Prostate gland (tissue), 2 donors: ENCODE results near the gene ANXA4. TPM values are rescaled to one million over a fixed set of nuclear protein-coding genes. Genes with fewer than 3 reads are reported as not detected.
"Not testable (repeated sequence)": the region's sequence is repeated elsewhere in the genome, so short reads cannot be mapped to it uniquely, and the experiment has no call there.

Source experiments
- DNase-seq: peaks from one replicate; pipeline ENCODE4 v3.0.0-alpha.2; 2019; ENCODE audit warnings: low spot score
- H3K27ac ChIP-seq, 2 donors: fragments of 200-600 bp; sonication (generic); 2 replicates each; pipeline ENCODE4 v1.5.1; 2017 to 2019
- H3K27me3 ChIP-seq: fragments of 200-600 bp; sonication (generic); replicated peaks from 2 replicates; pipeline ENCODE4 v1.5.1; 2019; ENCODE audit not compliant: insufficient read depth
- H3K36me3 ChIP-seq, 2 donors: fragments of 200-600 bp; sonication (generic); 1 replicate in 1 of 2; 2 replicates in 1 of 2; pipeline versions ENCODE4 v1.5.1 to v1.8.1; 2017 to 2019
- H3K4me1 ChIP-seq: fragments of 200-600 bp; sonication (generic); replicated peaks from 2 replicates; pipeline ENCODE4 v1.5.1; 2019
- H3K4me3 ChIP-seq, 2 donors: fragments of 200-600 bp; sonication (generic); 2 replicates each; pipeline ENCODE4 v1.5.1; 2017 to 2019
- H3K9me3 ChIP-seq: fragments of 200-600 bp; sonication (generic); 2 replicates; pipeline ENCODE4 v1.5.1; 2017
- CTCF ChIP-seq, 4 experiments: fragments of 200-600 bp in 2 of 4; fragments of 450-650 bp in 2 of 4; sonication (generic) in 2 of 4; IDR thresholded peaks; 1 replicate in 3 of 4; 2 replicates in 1 of 4; pipeline ENCODE4 v1.5.1; 2016 to 2019; ENCODE audit warnings: antibody characterized with exemption in 4 of 4, mild to moderate bottlenecking in 2 of 4, moderate library complexity in 2 of 4
- POLR2A ChIP-seq: fragments of 450-650 bp; IDR thresholded peaks from one replicate; pipeline ENCODE4 v1.6.1; 2016; ENCODE audit warnings: antibody characterized with exemption, mild to moderate bottlenecking
- POLR2AphosphoS5 ChIP-seq: sonication (generic); formaldehyde crosslinking; IDR thresholded peaks from one replicate; pipeline ENCODE4 v1.6.1; 2017; ENCODE audit warnings: antibody characterized with exemption
- WGBS: methylation state at CpG from one replicate; pipeline ENCODE4 v1.1.5; 2018; 5-methylcytosine and 5-hydroxymethylcytosine counted together
- intact Hi-C: fragments of 100-400 bp; cut with DNase I; formaldehyde crosslinking; loops from one replicate; pipeline ENCODE4 v1.14.2; 2022
- total RNA-seq, 2 donors: library from RNA; depleted of rRNA; stranded (reverse); fragments of >200 nt; gene quantifications; one replicate each; pipeline ENCODE4 v1.1.0, GENCODE V29; 2016

ANXA4 gene
- total RNA-seq, 2 donors from 2014 or later: 37.7 to 40.1 TPM

GRCh38 chr2:69762513-69763494 lies 20.9 kb downstream of the ANXA4 start:
- Histone ChIP-seq H3K27ac (peak overlapping the region; percentile 84 to 90), H3K9me3 (no peaks in the 10 kb centered on the region), H3K4me1 (no peaks in the 10 kb centered on the region), H3K36me3 (no peaks in the 10 kb centered on the region), H3K27me3 (no peaks in the 10 kb centered on the region), H3K4me3 (peak overlapping the region; percentile 6 to 29)
- peak; percentile 75 for DNase-seq
- TF ChIP-seq POLR2AphosphoS5 (peak; percentile 93), POLR2A (peak; percentile 28), CTCF (IDR thresholded peaks at IDR 0.05) (no peak)
- intact Hi-C loops: no loop called here
- WGBS: 50% methylated on average over 14 of the region's 14 CpGs

GRCh38 chr2:69763831-69764230 lies 21.9 kb downstream of the ANXA4 start:
- intact Hi-C loops, H3K27me3 ChIP-seq, DNase-seq, H3K36me3 ChIP-seq, H3K4me3 ChIP-seq, H3K4me1 ChIP-seq, H3K9me3 ChIP-seq: not testable (repeated sequence)
- H3K27ac ChIP-seq: peak overlapping the region; percentile 84 to 90
- 92% methylated on average over 7 of the region's 7 CpGs for WGBS

- Histone ChIP-seq H3K27ac (peak overlapping the region in 1 of 2 donors; percentile 90), H3K4me3 (no peak overlapping the region), H3K36me3 (no peaks in the 10 kb centered on the region), H3K4me1 (no peaks in the 10 kb centered on the region), H3K9me3 (no peaks in the 10 kb centered on the region), H3K27me3 (no peaks in the 10 kb centered on the region)
- WGBS: 77% methylated on average over 5 of the region's 5 CpGs
- intact Hi-C loops: no loop called here
- DNase-seq: no peak
- TF ChIP-seq CTCF (IDR thresholded peaks at IDR 0.05): no peak
- no peak for TF ChIP-seq POLR2A
- no peak for TF ChIP-seq POLR2AphosphoS5
These were observed 22.6 kb downstream of the ANXA4 start for GRCh38 chr2:69764286-69765095.

GRCh38 chr2:69765096-69765380 lies 23.1 kb downstream of the ANXA4 start:
- WGBS: 86% methylated on average over 2 of the region's 2 CpGs
- H3K27ac ChIP-seq: no peak overlapping the region
- H3K27me3 ChIP-seq: no peaks in the 10 kb centered on the region
- H3K4me1 ChIP-seq: no peaks in the 10 kb centered on the region
- no peaks in the 10 kb centered on the region for H3K36me3 ChIP-seq
- no peaks in the 10 kb centered on the region for H3K9me3 ChIP-seq
- no peak for DNase-seq
- TF ChIP-seq POLR2A (no peak), POLR2AphosphoS5 (no peak), CTCF (IDR thresholded peaks at IDR 0.05) (no peak)
- intact Hi-C loops: no loop called here
- H3K4me3 ChIP-seq: no peak overlapping the region

GRCh38 chr2:69766014-69766413 lies 24.1 kb downstream of the ANXA4 start:
- WGBS: 40% methylated on average over 3 of the region's 3 CpGs
- H3K9me3 ChIP-seq: no peaks in the 10 kb centered on the region
- no peak for DNase-seq
- no peaks in the 10 kb centered on the region for H3K4me1 ChIP-seq
- peak overlapping the region in 1 of 2 donors; percentile 13 for H3K27ac ChIP-seq
- intact Hi-C loops: no loop called here
- peak; percentile 37 for TF ChIP-seq POLR2AphosphoS5
- TF ChIP-seq CTCF (IDR thresholded peaks at IDR 0.05): no peak
- no peak for TF ChIP-seq POLR2A
- H3K36me3 ChIP-seq: no peaks in the 10 kb centered on the region
- no peak overlapping the region for H3K4me3 ChIP-seq
- no peaks in the 10 kb centered on the region for H3K27me3 ChIP-seq
